IMR-90 (cell line): Measurements from ENCODE around the gene DELE1. TPM values are rescaled to one million over a fixed set of nuclear protein-coding genes. Genes with fewer than 3 reads are reported as not detected.

Experiments
- ATAC-seq: fragments of 200-7000 bp; cut with Tn5 transposase; 2 replicates; pipeline ENCODE4 v1.9.1; 2020; ENCODE audit warnings: low read depth, mild to moderate bottlenecking, moderate library complexity
- BruUV-seq: library from RNA; stranded (reverse); fragments of 400-500 nt; replicated peaks from 2 replicates; lab custom pipeline; 2021; lab: Mats Ljungman, UMichigan
- CTCF ChIA-PET: fragments of 300-600 bp; formaldehyde crosslinking; extraction: SDS; loops from one replicate; lab custom pipeline; 2021; ENCODE audit warnings: antibody characterized with exemption; lab: Yijun Ruan, JAX
- POLR2A ChIA-PET: fragments of 300-600 bp; sonication (Branson Sonifier 250); formaldehyde crosslinking; loops from one replicate; lab custom pipeline; 2022; ENCODE audit warnings: antibody characterized with exemption; ENCODE audit not compliant: unreplicated experiment; lab: Charles Lee
- DNase-seq: peaks from one replicate; pipeline ENCODE4 v3.0.0; 2013
- H2AFZ ChIP-seq: replicated peaks from 2 replicates; pipeline ENCODE3; 2013; ENCODE audit warnings: low read length, mild to moderate bottlenecking; ENCODE audit not compliant: poor library complexity
- H2AK5ac ChIP-seq: 2 replicates; pipeline ENCODE4 v1.6.1; 2013; ENCODE audit warnings: low read depth, low read length, inconsistent platforms
- H2AK9ac ChIP-seq: replicated peaks from 2 replicates; pipeline ENCODE3; 2013; ENCODE audit warnings: mild to moderate bottlenecking, low read depth, low read length, moderate library complexity; ENCODE audit not compliant: poor library complexity
- H2BK120ac ChIP-seq: 2 replicates; pipeline ENCODE4 v1.6.1; 2013; ENCODE audit warnings: low read depth, low read length, inconsistent platforms
- H2BK15ac ChIP-seq: 3 replicates; pipeline ENCODE4 v1.6.1; 2013; ENCODE audit warnings: low read depth, low read length, inconsistent platforms
- H2BK20ac ChIP-seq: 2 replicates; pipeline ENCODE4 v1.6.1; 2013; ENCODE audit warnings: low read depth, mild to moderate bottlenecking, inconsistent platforms, low read length, moderate library complexity
- H2BK5ac ChIP-seq: 2 replicates; pipeline ENCODE4 v1.6.1; 2013; ENCODE audit warnings: mild to moderate bottlenecking, low read depth, low read length, inconsistent platforms; ENCODE audit not compliant: poor library complexity, severe bottlenecking
- H3K14ac ChIP-seq: replicated peaks from 2 replicates; pipeline ENCODE4 v1.6.1; 2013; ENCODE audit warnings: low read depth, low read length, inconsistent platforms
- H3K18ac ChIP-seq: 2 replicates; pipeline ENCODE4 v1.6.1; 2013; ENCODE audit warnings: low read depth, low read length, control low read depth
- H3K23ac ChIP-seq: 2 replicates; pipeline ENCODE4 v1.6.1; 2013; ENCODE audit warnings: low read depth, low read length, inconsistent platforms
- H3K27ac ChIP-seq: 2 replicates; pipeline ENCODE4 v1.5.1; 2013; ENCODE audit warnings: mild to moderate bottlenecking, control low read depth, low read length; ENCODE audit not compliant: insufficient read depth
- H3K27me3 ChIP-seq: 2 replicates; pipeline ENCODE4 v1.6.1; 2013; ENCODE audit warnings: low read length; ENCODE audit not compliant: control insufficient read depth, insufficient read depth
- H3K36me3 ChIP-seq: 2 replicates; pipeline ENCODE4 v1.6.1; 2013; ENCODE audit warnings: low read length, mixed read lengths; ENCODE audit not compliant: control insufficient read depth, insufficient read depth
- H3K4ac ChIP-seq: 2 replicates; pipeline ENCODE4 v1.6.1; 2013; ENCODE audit warnings: low read depth, low read length, inconsistent platforms
- H3K4me1 ChIP-seq: 2 replicates; pipeline ENCODE4 v1.6.1; 2013; ENCODE audit warnings: low read length, mixed read lengths; ENCODE audit not compliant: control insufficient read depth, insufficient read depth
- H3K4me2 ChIP-seq: 2 replicates; pipeline ENCODE4 v1.6.1; 2013; ENCODE audit warnings: low read depth, mild to moderate bottlenecking, control low read depth, low read length, moderate library complexity
- H3K4me3 ChIP-seq: 2 replicates; pipeline ENCODE4 v1.5.1; 2013; ENCODE audit warnings: low read depth, mild to moderate bottlenecking, control low read depth, low read length, moderate library complexity; ENCODE audit not compliant: insufficient read depth
- H3K56ac ChIP-seq: 2 replicates; pipeline ENCODE4 v1.6.1; 2013; ENCODE audit warnings: low read length, inconsistent platforms; ENCODE audit not compliant: insufficient read depth; ENCODE audit errors: extremely low read depth
- H3K79me1 ChIP-seq, 2 experiments: 2 replicates each; pipeline ENCODE4 v1.6.1; 2013; ENCODE audit warnings: low read length in 2 of 2, inconsistent platforms in 1 of 2, low read depth in 1 of 2
- H3K9ac ChIP-seq: 2 replicates; pipeline ENCODE4 v1.6.1; 2013; ENCODE audit warnings: low read depth, low read length, control low read depth
- H3K9me1 ChIP-seq: 2 replicates; pipeline ENCODE4 v1.6.1; 2013; ENCODE audit warnings: low read length, inconsistent platforms; ENCODE audit not compliant: insufficient read depth
- H3K9me3 ChIP-seq: 2 replicates; pipeline ENCODE4 v1.6.1; 2013; ENCODE audit warnings: low read length; ENCODE audit not compliant: control insufficient read depth, insufficient read depth
- H4K20me1 ChIP-seq: 2 replicates; pipeline ENCODE4 v1.6.1; 2013; ENCODE audit warnings: low read length, inconsistent platforms; ENCODE audit not compliant: insufficient read depth
- H4K5ac ChIP-seq: 2 replicates; pipeline ENCODE4 v1.6.1; 2013; ENCODE audit warnings: mild to moderate bottlenecking, low read depth, low read length, control low read depth
- H4K8ac ChIP-seq, 2 experiments: 2 replicates each; pipeline ENCODE4 v1.6.1; 2013; ENCODE audit warnings: low read depth in 2 of 2, low read length in 2 of 2, control low read depth in 1 of 2, inconsistent platforms in 1 of 2
- H4K91ac ChIP-seq: 2 replicates; pipeline ENCODE4 v1.6.1; 2013; ENCODE audit warnings: low read depth, low read length, inconsistent platforms; ENCODE audit not compliant: insufficient read depth
- BHLHE40 ChIP-seq: fragments of 150-350 bp; IDR thresholded peaks from 2 replicates; pipeline ENCODE4 v1.6.1; 2016; ENCODE audit warnings: mild to moderate bottlenecking, low read depth, low read length
- CEBPB ChIP-seq: IDR thresholded peaks from 2 replicates; pipeline ENCODE4 v1.6.1; 2012; ENCODE audit warnings: low read depth, low read length, improper control_type of control experiment
- CHD1 ChIP-seq: IDR thresholded peaks from 2 replicates; pipeline ENCODE4 v1.6.1; 2012; ENCODE audit warnings: low read depth, low read length, improper control_type of control experiment
- CTCF ChIP-seq: conservative IDR thresholded peaks from 2 replicates; pipeline ENCODE4 v1.5.1; 2012; ENCODE audit warnings: mild to moderate bottlenecking, low read depth, low read length, improper control_type of control experiment
- ELK1 ChIP-seq: fragments of 150-350 bp; IDR thresholded peaks from 2 replicates; pipeline ENCODE4 v1.6.1; 2016; ENCODE audit warnings: low read depth, mild to moderate bottlenecking, low read length, moderate library complexity, borderline replicate concordance
- MAFK ChIP-seq: IDR thresholded peaks from 2 replicates; pipeline ENCODE4 v1.6.1; 2012; ENCODE audit warnings: low read depth, low read length, improper control_type of control experiment
- MAZ ChIP-seq: IDR thresholded peaks from 2 replicates; pipeline ENCODE4 v1.6.1; 2012; ENCODE audit warnings: low read depth, mild to moderate bottlenecking, low read length, improper control_type of control experiment, moderate library complexity, borderline replicate concordance
- MXI1 ChIP-seq: IDR thresholded peaks from 2 replicates; pipeline ENCODE4 v1.6.1; 2012; ENCODE audit warnings: low read depth, mild to moderate bottlenecking, low read length, moderate library complexity, borderline replicate concordance
- NFE2L2 ChIP-seq: fragments of 150-350 bp; IDR thresholded peaks from 2 replicates; pipeline ENCODE4 v1.6.1; 2016; ENCODE audit warnings: low read depth, mild to moderate bottlenecking, low read length
- POLR2A ChIP-seq: IDR thresholded peaks from 2 replicates; pipeline ENCODE4 v1.6.1; 2012; ENCODE audit warnings: mild to moderate bottlenecking, low read depth, low read length
- RAD21 ChIP-seq: IDR thresholded peaks from 2 replicates; pipeline ENCODE4 v1.6.1; 2012; ENCODE audit warnings: low read length, improper control_type of control experiment
- RCOR1 ChIP-seq: IDR thresholded peaks from 2 replicates; pipeline ENCODE4 v1.6.1; 2012; ENCODE audit warnings: mild to moderate bottlenecking, low read length, improper control_type of control experiment; ENCODE audit not compliant: insufficient replicate concordance
- RFX5 ChIP-seq: IDR thresholded peaks from 2 replicates; pipeline ENCODE4 v1.8.0; 2012; ENCODE audit warnings: low read depth, mild to moderate bottlenecking, low read length, moderate library complexity
- SMC3 ChIP-seq: fragments of 150-350 bp; IDR thresholded peaks from 2 replicates; pipeline ENCODE4 v1.6.1; 2016; ENCODE audit warnings: low read depth, mild to moderate bottlenecking, antibody characterized with exemption, low read length, moderate library complexity
- USF2 ChIP-seq: fragments of 150-350 bp; IDR thresholded peaks from 2 replicates; pipeline ENCODE4 v1.6.1; 2017; ENCODE audit warnings: mild to moderate bottlenecking, antibody characterized with exemption, low read length, low read depth
- WGBS, 2 experiments: methylation state at CpG; one replicate each; pipeline versions ENCODE4 v1.1.5 to v1.1.7; 2013; ENCODE audit warnings: missing lambda C conversion rate in 2 of 2; ENCODE audit not compliant: insufficient read length in 1 of 2; ENCODE audit errors: extremely low coverage in 2 of 2; 5-methylcytosine and 5-hydroxymethylcytosine counted together
- dilution Hi-C: fragments of 300-500 bp; cut with HindIII; formaldehyde crosslinking; loops from one replicate; pipeline ENCODE4 v1.14.3; 2018; ENCODE audit warnings: low sequenced_read_pairs; ENCODE audit not compliant: unreplicated experiment
- in situ Hi-C: fragments of 300-500 bp; cut with MboI; formaldehyde crosslinking; loops from 3 replicates; pipeline ENCODE4 v1.14.3; 2019; ENCODE audit warnings: low sequenced_read_pairs, inconsistent platforms, mixed read lengths
- intact Hi-C: fragments of 100-400 bp; cut with micrococcal nuclease; formaldehyde crosslinking; loops from 2 replicates; pipeline ENCODE4 v1.10.0; 2022
- polyA plus RNA-seq, 3 experiments: library from polyadenylated mRNA; depleted of rRNA; stranded (reverse); fragments of >200 nt; gene quantifications; 2 replicates each; pipeline ENCODE4 v1.2.3, GENCODE V29; 2012; ENCODE audit warnings: low replicate concordance in 1 of 3
- total RNA-seq: library from RNA; depleted of rRNA; stranded (reverse); fragments of >200 nt; gene quantifications from 2 replicates; pipeline ENCODE4 v1.2.3, GENCODE V29; 2012

The DELE1 gene
- total and polyA plus RNA-seq, 2 of the 4 experiments (the other 2 are of a cell fraction), result 28.0 to 66.1 TPM

GRCh38 chr5:141875022-141875740 lies 48.5 kb upstream of the DELE1 start:
- Histone ChIP-seq H3K9me3 (0 out of 2 replicates have a peak, but pooled peaks cover 2% of the 10 kb centered on the region), H2AK9ac (no peak overlapping the region), H3K4me2 (no peak overlapping the region), H2BK5ac (no peak overlapping the region), H3K23ac (no peak overlapping the region), H2AK5ac (no peak overlapping the region), H4K8ac (no peak overlapping the region), H4K5ac (no peak overlapping the region), H3K36me3 (no peaks in the 10 kb centered on the region), H3K14ac (no peak overlapping the region), H3K56ac (no peak overlapping the region), H2BK120ac (no peak overlapping the region), H3K9me1 (peaks cover 4% of the 10 kb centered on the region; the same call in 1 of the 2 replicates), H3K4ac (no peak overlapping the region), H2AFZ (no peak overlapping the region), H4K20me1 (peaks cover 2% of the 10 kb centered on the region; the same call in 1 of the 2 replicates), H3K4me1 (peaks cover 8% of the 10 kb centered on the region; the same call in 1 of the 2 replicates), H3K4me3 (no peak overlapping the region), H3K9ac (no peak overlapping the region), H3K27me3 (peaks cover 75% of the 10 kb centered on the region), H3K27ac (no peak overlapping the region), H3K79me1 (no peaks in the 10 kb centered on the region), H3K18ac (no peak overlapping the region), H2BK15ac (no peak overlapping the region), H2BK20ac (no peak overlapping the region), H4K91ac (no peak overlapping the region)
- DNase-seq (no peak), ATAC-seq (no peak)
- WGBS, 2 experiments, result no CpG with 5 or more reads among the region's 9 CpGs
- intact Hi-C loops, result no loop called here
- dilution Hi-C loops, result no loop called here
- POLR2A ChIA-PET, result no interaction called here
- in situ Hi-C loops, result loop anchor here (5.0 kb wide), 1 partner anchor 82 kb away; the partner anchor contains the start of gene PCDH12
- BruUV-seq, result no TSS peak
- CTCF ChIA-PET, result no interaction called here
- TF ChIP-seq MAZ (no peak), RFX5 (no peak), MAFK (no peak), RAD21 (no peak), CHD1 (no peak), SMC3 (no peak), BHLHE40 (no peak), MXI1 (no peak), POLR2A (no peak), USF2 (no peak), RCOR1 (no peak), NFE2L2 (no peak), CEBPB (no peak), CTCF (no peak), ELK1 (no peak)
